Right atrium auricular region (tissue), 2 donors: ENCODE results near the gene S1PR4. TPM values are rescaled to one million over a fixed set of nuclear protein-coding genes. Genes with fewer than 3 reads are reported as not detected.

Source experiments
- DNase-seq: peaks from one replicate; pipeline ENCODE4 v3.0.0-alpha.2; 2019; ENCODE audit warnings: low spot score
- H3K27ac ChIP-seq, 2 donors: fragments of 200-600 bp; sonication (generic); 1 replicate in 1 of 2; 2 replicates in 1 of 2; pipeline ENCODE4 v1.5.1; 2016 to 2019
- H3K27me3 ChIP-seq, 2 donors: fragments of 200-600 bp; sonication (generic); one replicate each; pipeline versions ENCODE4 v1.5.1 to v1.6.0; 2017 to 2019
- H3K36me3 ChIP-seq: fragments of 200-600 bp; sonication (generic); one replicate; pipeline ENCODE4 v1.5.1; 2016
- H3K4me1 ChIP-seq, 2 donors: fragments of 200-600 bp; sonication (generic); one replicate each; pipeline versions ENCODE4 v1.5.1 to v1.6.0; 2017 to 2019
- H3K4me3 ChIP-seq, 2 donors: fragments of 200-600 bp; sonication (generic); 1 replicate in 1 of 2; 2 replicates in 1 of 2; pipeline ENCODE4 v1.5.1; 2017 to 2019; ENCODE audit warnings: mild to moderate bottlenecking in 1 of 2, moderate library complexity in 1 of 2
- H3K9me3 ChIP-seq, 2 donors: fragments of 200-600 bp; sonication (generic); one replicate each; pipeline ENCODE4 v1.5.1; 2019
- CTCF ChIP-seq, 2 donors: fragments of 200-600 bp; sonication (generic); IDR thresholded peaks; one replicate each; pipeline ENCODE4 v1.5.1; 2019; ENCODE audit warnings: antibody characterized with exemption in 2 of 2
- total RNA-seq, 2 donors: library from RNA; depleted of rRNA; stranded (reverse); fragments of >200 nt; gene quantifications; one replicate each; pipeline ENCODE4 v1.1.0, GENCODE V29; 2016

The S1PR4 gene
- total RNA-seq, 2 donors from 2014 or later, result 0.48 to 0.94 TPM

- H3K4me1 ChIP-seq, result peaks cover 0 to 7% of the 10 kb centered on the region in 2 donors
- no peaks in the 10 kb centered on the region for H3K36me3 ChIP-seq
- peak within 1 kb of the TSS; percentile 51 to 59 for H3K27ac ChIP-seq
- TF ChIP-seq CTCF (IDR thresholded peaks at IDR 0.05), result no peak
- no peak for DNase-seq
- H3K9me3 ChIP-seq, result peaks cover 0 to 9% of the 10 kb centered on the region in 2 donors
- H3K4me3 ChIP-seq, result peak within 1 kb of the TSS; percentile 3 to 40
- no peaks in the 10 kb centered on the region for H3K27me3 ChIP-seq
Observed at GRCh38 chr19:3135961-3136683, 42.4 kb upstream of the S1PR4 start, which contains the start of gene GNA15. Gene GNA15, plus strand, starts transcription at chr19:3136033. Its CDS starts 418 bp downstream, at chr19:3136451.

DNA sequence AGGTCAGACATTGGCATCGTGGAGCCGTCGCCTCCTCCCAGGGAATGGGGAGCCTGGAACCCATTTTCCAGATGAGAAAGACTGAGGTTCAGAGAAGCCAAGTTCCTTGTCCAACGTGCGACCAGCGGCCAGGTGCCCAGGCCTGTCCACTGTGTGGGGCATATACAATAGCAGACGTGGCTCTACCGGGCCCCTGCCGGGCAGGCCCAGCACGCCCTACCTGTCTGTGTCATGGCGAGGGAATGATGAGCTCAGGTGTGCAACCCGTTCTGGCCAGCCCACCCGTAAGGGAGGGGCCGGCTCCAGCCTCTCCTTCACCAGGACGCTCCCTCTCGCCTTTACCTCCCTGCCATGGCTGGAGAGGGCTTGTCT, 41.9 kb upstream of the S1PR4 start:
- Histone ChIP-seq H3K9me3 (peaks cover 0 to 9% of the 10 kb centered on the region in 2 donors), H3K27ac (peak overlapping the region; percentile 51 to 59), H3K4me1 (peaks cover 0 to 11% of the 10 kb centered on the region in 2 donors), H3K27me3 (no peaks in the 10 kb centered on the region), H3K4me3 (peak overlapping the region; percentile 3 to 40), H3K36me3 (no peaks in the 10 kb centered on the region)
- no peak for DNase-seq
- TF ChIP-seq CTCF (IDR thresholded peaks at IDR 0.05), result no peak

DNA sequence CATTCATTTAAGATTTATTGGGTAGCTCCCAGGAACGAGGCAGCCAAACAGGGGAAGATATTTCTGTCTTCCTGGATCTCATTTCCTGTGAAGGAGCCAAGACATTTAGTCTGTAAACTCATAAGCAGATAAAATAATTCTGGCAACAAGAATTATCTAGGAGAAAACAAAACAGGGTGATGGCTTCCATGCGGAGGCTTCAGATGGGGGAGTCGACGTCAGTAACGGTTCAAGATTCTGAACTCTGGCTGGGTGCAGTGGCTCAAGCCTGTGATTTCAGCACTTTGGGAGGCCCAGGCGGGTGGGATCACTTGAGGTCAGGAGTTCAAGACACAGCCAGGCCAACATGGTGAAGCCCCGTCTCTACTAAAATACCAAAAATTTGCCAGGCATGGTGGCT, 41.5 kb upstream of the S1PR4 start:
- TF ChIP-seq CTCF (IDR thresholded peaks at IDR 0.05), result no peak
- Histone ChIP-seq H3K27ac (no peak overlapping the region), H3K36me3 (no peaks in the 10 kb centered on the region), H3K27me3 (no peaks in the 10 kb centered on the region), H3K4me3 (peak overlapping the region in 1 of 2 donors; percentile 3), H3K9me3 (peaks cover 0 to 9% of the 10 kb centered on the region in 2 donors), H3K4me1 (peaks cover 0 to 16% of the 10 kb centered on the region in 2 donors)
- no peak for DNase-seq

DNA sequence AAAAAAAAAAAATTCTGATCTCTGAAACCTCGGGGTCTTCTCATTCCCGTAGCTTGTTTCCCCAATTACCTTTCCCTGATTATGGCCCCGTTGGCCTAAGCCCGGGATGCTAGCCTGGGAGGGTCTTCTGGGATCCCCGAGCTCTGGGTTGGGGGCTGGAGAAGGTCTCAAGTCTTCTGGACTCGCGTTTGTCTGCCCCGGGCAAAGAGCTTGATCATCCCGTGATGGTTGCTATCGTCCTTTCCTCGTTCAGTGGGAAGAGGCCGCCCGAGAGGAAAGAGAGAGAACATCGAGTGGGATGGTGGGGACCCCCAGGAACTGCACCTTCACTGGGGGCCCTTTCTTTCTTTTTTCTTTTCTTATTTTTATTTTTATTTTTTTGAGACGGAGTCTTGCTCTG, 40.3 kb upstream of the S1PR4 start:
- H3K4me1 ChIP-seq, result peaks cover 0 to 18% of the 10 kb centered on the region in 2 donors
- TF ChIP-seq CTCF (IDR thresholded peaks at IDR 0.05), result no peak
- no peak overlapping the region for H3K27ac ChIP-seq
- peaks cover 0 to 9% of the 10 kb centered on the region in 2 donors for H3K9me3 ChIP-seq
- no peak for DNase-seq
- no peaks in the 10 kb centered on the region for H3K27me3 ChIP-seq
- no peak overlapping the region for H3K4me3 ChIP-seq
- H3K36me3 ChIP-seq, result no peaks in the 10 kb centered on the region

GRCh38 chr19:3140667-3141038, 37.9 kb upstream of the S1PR4 start:
- no peak overlapping the region for H3K4me3 ChIP-seq
- H3K9me3 ChIP-seq, result peaks cover 0 to 9% of the 10 kb centered on the region in 2 donors
- H3K27ac ChIP-seq, result no peak overlapping the region
- H3K4me1 ChIP-seq, result peaks cover 0 to 18% of the 10 kb centered on the region in 2 donors
- H3K27me3 ChIP-seq, result no peaks in the 10 kb centered on the region
- DNase-seq, result no peak
- H3K36me3 ChIP-seq, result no peaks in the 10 kb centered on the region
- TF ChIP-seq CTCF (IDR thresholded peaks at IDR 0.05), result no peak

DNA sequence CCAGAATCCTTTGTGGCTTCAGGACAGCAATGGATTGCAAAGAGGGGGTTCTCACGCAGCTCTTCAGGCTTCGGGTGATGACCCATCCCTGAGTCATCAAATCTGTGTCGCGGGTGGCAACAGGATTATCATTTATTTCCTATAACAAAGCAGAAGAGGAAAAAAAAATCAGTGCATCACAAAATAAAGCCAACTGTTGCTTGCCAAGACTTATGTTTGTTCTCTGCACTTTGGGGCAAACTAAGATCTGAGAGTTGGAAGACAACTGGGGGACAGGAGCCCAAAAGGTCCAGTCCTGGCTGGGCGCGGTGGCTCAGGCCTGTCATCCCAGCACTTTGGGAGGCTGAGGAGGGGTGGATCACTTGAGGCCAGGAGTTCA, 36.3 kb upstream of the S1PR4 start:
- Histone ChIP-seq H3K36me3 (no peaks in the 10 kb centered on the region), H3K4me1 (peaks cover 0 to 11% of the 10 kb centered on the region in 2 donors), H3K4me3 (no peak overlapping the region), H3K27ac (peak overlapping the region; percentile 39 to 58), H3K9me3 (peaks cover 0 to 9% of the 10 kb centered on the region in 2 donors), H3K27me3 (no peaks in the 10 kb centered on the region)
- TF ChIP-seq CTCF (IDR thresholded peaks at IDR 0.05), result no peak
- no peak for DNase-seq
